Measurements from ENCODE around the gene RAB40C.

GRCh38 chr16:638836-639235, 49.0 kb downstream of the RAB40C start:
- no peak for TF ChIP-seq CTCF (IDR thresholded peaks at IDR 0.05)
- no peak for TF ChIP-seq POLR2AphosphoS5 (IDR thresholded peaks at IDR 0.05)
- no peak for TF ChIP-seq POLR2A (IDR thresholded peaks at IDR 0.05)
- TF ChIP-seq EP300 (IDR thresholded peaks at IDR 0.05) = no peak
